Fibroblast of pulmonary artery (primary cell): ENCODE measurements around the gene HRH1.

Experiments
- DNase-seq: peaks from one replicate; pipeline ENCODE4 v3.0.0-alpha.2; 2010; ENCODE audit warnings: low read depth
- H3K4me3 ChIP-seq: replicated peaks from 2 replicates; pipeline ENCODE4 v1.5.1; 2011; ENCODE audit warnings: low read depth, mild to moderate bottlenecking, control low read depth, low read length, moderate library complexity
- CTCF ChIP-seq: IDR thresholded peaks from 2 replicates; pipeline ENCODE4 v1.5.1; 2011; ENCODE audit warnings: mild to moderate bottlenecking, control low read depth, low read length, inconsistent platforms; ENCODE audit errors: missing control alignments

Gene HRH1

GRCh38 chr3:11143476-11143875 lies 10.8 kb upstream of the HRH1 start:
- DNase-seq, result peak; percentile 13
- no peak overlapping the region for H3K4me3 ChIP-seq
- no peak for TF ChIP-seq CTCF

DNA sequence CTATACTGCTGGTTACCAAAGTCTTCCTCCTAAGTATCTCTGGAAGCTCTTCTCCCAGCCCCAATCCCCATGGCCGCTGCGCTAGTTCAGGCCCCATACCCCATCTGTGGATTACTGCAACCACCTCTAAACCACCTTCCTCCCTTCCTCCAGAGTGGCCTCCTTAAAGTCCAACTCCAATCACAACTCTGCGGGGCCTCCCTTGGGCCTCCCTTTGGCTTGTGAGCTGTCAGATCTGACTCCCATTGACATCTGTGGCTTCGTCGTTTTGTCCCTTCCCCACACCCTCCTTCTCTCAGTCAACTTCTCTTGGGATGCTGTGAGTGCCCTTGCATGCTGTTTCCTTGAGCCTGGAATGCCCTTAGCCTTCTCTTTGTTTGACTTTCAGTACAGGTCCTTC lies 9.3 kb upstream of the HRH1 start:
- no peak for TF ChIP-seq CTCF
- DNase-seq, result no peak
- H3K4me3 ChIP-seq, result no peak overlapping the region

DNA sequence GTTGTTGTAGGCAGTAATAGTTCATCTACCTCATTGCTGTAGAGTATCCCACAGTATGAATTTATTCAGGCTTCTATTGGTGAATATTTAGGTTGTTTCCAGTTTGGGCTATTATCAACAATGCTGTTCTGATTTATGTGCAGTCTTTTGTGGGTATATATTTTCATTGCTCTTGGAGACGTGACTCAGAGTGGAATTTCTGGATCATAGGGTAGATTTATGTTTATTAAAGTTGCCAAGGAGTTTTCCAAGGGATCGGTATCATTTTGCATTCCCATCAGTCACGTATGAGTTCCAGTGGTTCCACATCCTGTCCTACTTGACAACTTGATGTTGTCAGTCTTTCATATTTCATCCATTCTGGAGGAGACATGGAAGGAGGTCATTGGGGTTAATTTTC lies 8.4 kb upstream of the HRH1 start:
- no peak for TF ChIP-seq CTCF
- peak; percentile 87 for DNase-seq
- no peak overlapping the region for H3K4me3 ChIP-seq

GRCh38 chr3:11146773-11147660 lies 7.3 kb upstream of the HRH1 start:
- TF ChIP-seq CTCF, result no peak
- DNase-seq, result no peak
- H3K4me3 ChIP-seq, result no peak overlapping the region

DNA sequence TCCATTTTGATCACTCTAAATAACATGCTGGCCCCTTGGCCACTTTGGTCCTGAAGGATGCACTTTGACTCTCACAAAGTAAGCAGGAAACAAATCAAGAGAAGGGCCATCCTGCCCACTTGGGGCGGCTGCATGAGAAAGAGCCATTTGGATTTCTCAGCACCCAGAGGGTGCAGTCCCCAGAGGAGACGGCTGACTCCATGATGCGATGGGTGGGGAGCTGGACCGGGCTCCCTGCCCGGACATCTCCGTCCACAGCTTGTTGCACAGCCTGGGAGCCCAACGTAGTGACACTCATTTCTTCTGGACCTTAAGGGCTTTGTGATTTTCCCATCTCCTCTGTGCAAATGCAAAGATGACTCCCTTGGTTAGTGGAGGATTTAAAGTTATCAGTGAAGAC lies 4.0 kb upstream of the HRH1 start:
- H3K4me3 ChIP-seq, result no peak overlapping the region
- no peak for TF ChIP-seq CTCF
- DNase-seq, result no peak

DNA sequence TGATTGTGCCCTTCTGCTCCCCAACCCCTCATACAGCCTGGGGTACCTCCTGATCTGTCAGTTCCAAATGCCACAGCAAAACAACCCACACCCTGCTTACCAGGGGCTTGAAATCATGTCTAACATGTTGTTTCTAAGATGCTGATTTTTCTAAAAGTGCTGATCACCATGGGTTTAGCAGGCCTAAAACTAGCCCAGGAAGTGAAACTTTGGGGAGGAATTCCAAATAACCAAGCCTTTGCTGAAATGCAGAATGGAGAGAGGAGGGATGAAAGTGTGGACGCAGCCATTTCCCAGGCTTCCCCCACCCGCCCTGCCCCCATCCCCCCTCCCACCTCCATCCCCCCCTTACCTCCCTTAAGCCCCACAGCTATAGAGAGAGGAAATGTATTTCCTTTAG lies 2.0 kb upstream of the HRH1 start:
- no peak for TF ChIP-seq CTCF
- DNase-seq, result no peak
- H3K4me3 ChIP-seq, result no peak overlapping the region

DNA sequence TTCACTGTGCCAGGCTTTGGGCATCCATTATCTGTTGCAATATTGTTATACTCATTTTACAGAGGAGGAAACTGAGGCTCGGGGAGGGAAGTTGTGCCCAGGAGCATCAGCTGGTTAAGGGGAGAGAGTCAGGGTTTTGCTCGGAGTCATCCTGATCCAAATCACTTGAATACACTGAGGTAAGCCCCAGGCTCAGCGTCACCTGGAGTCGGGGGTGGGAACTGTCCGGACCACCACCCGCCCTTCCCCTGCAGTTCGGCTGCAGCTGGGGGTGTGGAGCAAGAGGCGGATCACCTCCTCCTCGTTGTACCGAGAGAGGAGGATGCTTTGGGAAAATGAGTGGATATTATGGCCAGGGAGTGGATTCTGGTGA lies 646 bp downstream of the HRH1 start:
- H3K4me3 ChIP-seq, result peak overlapping the region; percentile 84
- DNase-seq, result peak; percentile 31

More for the DNA sequence above, 646 bp downstream of the HRH1 start:
- peak; percentile 12 for TF ChIP-seq CTCF
